Measurements from ENCODE around the gene UBE2G2.

UBE2G2 gene

DNA sequence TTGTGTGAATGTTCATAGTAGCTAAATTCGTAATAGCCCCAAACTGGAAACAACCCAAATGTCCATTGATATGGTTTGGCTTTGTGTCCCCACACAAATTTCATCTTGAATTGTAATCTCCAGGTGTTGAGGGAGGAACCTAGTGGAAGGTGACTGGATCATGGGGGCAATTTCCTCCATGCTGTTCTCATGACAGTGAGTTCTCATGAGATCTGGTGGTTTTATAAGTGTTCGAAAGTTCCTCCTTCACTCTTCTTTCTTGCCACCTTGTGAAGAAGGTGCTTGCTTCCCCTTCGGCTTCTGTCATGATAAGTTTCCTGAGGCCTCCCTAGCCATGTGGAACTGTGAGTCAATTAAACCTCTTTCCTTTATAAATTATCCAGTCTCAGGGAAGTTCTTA, 11.3 kb downstream of the UBE2G2 start:
- H3K4me3 ChIP-seq (replicated peaks; ENCODE audit: insufficient read depth, low read length), result no peak overlapping the region
- H3K27ac ChIP-seq (replicated peaks), result no peak overlapping the region
- H3K27me3 ChIP-seq (ENCODE audit: insufficient read depth, poor library complexity, severe bottlenecking), result no peaks in the 10 kb centered on the region
- no peak for TF ChIP-seq GABPA (IDR thresholded peaks at IDR 0.05; ENCODE audit: low read depth)
- no peak for TF ChIP-seq CTCF (IDR thresholded peaks at IDR 0.05; ENCODE audit: insufficient read depth, low read length)
- no peak for TF ChIP-seq POLR2AphosphoS5 (IDR thresholded peaks at IDR 0.05; ENCODE audit: low read depth)
- DNase-seq (ENCODE audit: low read depth in 1 of 2, low spot score in 1 of 2), result no peak

- no peak for DNase-seq (ENCODE audit: low read depth in 1 of 2, low spot score in 1 of 2)
- Histone ChIP-seq H3K27ac (replicated peaks) (no peak overlapping the region), H3K4me3 (replicated peaks; ENCODE audit: insufficient read depth, low read length) (no peak overlapping the region), H3K27me3 (ENCODE audit: insufficient read depth, poor library complexity, severe bottlenecking) (no peaks in the 10 kb centered on the region)
- TF ChIP-seq REST (IDR thresholded peaks at IDR 0.05; ENCODE audit: insufficient replicate concordance, low read depth) (no peak), POLR2AphosphoS5 (IDR thresholded peaks at IDR 0.05; ENCODE audit: low read depth) (no peak), CTCF (IDR thresholded peaks at IDR 0.05; ENCODE audit: insufficient read depth, low read length) (no peak)
These were observed 11.7 kb downstream of the UBE2G2 start for GRCh38 chr21:44789880-44790279.

- Histone ChIP-seq H3K27me3 (ENCODE audit: insufficient read depth, poor library complexity, severe bottlenecking) (no peaks in the 10 kb centered on the region), H3K27ac (replicated peaks) (no peak overlapping the region), H3K4me3 (replicated peaks; ENCODE audit: insufficient read depth, low read length) (no peak overlapping the region)
- no peak for DNase-seq (ENCODE audit: low read depth in 1 of 2, low spot score in 1 of 2)
- TF ChIP-seq SPI1 (IDR thresholded peaks at IDR 0.05; ENCODE audit: borderline replicate concordance, low read depth) (no peak), POLR2AphosphoS5 (IDR thresholded peaks at IDR 0.05; ENCODE audit: low read depth) (no peak), CTCF (IDR thresholded peaks at IDR 0.05; ENCODE audit: insufficient read depth, low read length) (no peak), GABPA (IDR thresholded peaks at IDR 0.05; ENCODE audit: low read depth) (no peak), REST (IDR thresholded peaks at IDR 0.05; ENCODE audit: insufficient replicate concordance, low read depth) (no peak)
These were observed 15.8 kb downstream of the UBE2G2 start for GRCh38 chr21:44785620-44786335.

GRCh38 chr21:44784810-44785209, 16.8 kb downstream of the UBE2G2 start:
- no peaks in the 10 kb centered on the region for H3K27me3 ChIP-seq (ENCODE audit: insufficient read depth, poor library complexity, severe bottlenecking)
- H3K27ac ChIP-seq (replicated peaks), result no peak overlapping the region
- no peak overlapping the region for H3K4me3 ChIP-seq (replicated peaks; ENCODE audit: insufficient read depth, low read length)
- TF ChIP-seq REST (IDR thresholded peaks at IDR 0.05; ENCODE audit: insufficient replicate concordance, low read depth) (no peak), CTCF (IDR thresholded peaks at IDR 0.05; ENCODE audit: insufficient read depth, low read length) (no peak), SPI1 (IDR thresholded peaks at IDR 0.05; ENCODE audit: borderline replicate concordance, low read depth) (no peak), GABPA (IDR thresholded peaks at IDR 0.05; ENCODE audit: low read depth) (no peak), POLR2AphosphoS5 (IDR thresholded peaks at IDR 0.05; ENCODE audit: low read depth) (no peak)
- no peak for DNase-seq (ENCODE audit: low read depth in 1 of 2, low spot score in 1 of 2)
